NCI-H1092 (cell line): Measurements from ENCODE around the gene SDSL.

Experiments used
- DNase-seq: peaks from one replicate; lab custom pipeline; 2025; lab: John Stamatoyannopoulos, UW

SDSL gene

GRCh38 chr12:113420996-113421595, 1.1 kb upstream of the SDSL start:
- no peak for DNase-seq

GRCh38 chr12:113422886-113423669, 898 bp downstream of the SDSL start:
- no peak for DNase-seq

- no peak for DNase-seq
These were observed 2.3 kb downstream of the SDSL start for GRCh38 chr12:113424456-113424855.

- no peak for DNase-seq
These were observed 3.0 kb downstream of the SDSL start for GRCh38 chr12:113424915-113425823.

- no peak for DNase-seq
These were observed 3.8 kb downstream of the SDSL start for GRCh38 chr12:113425960-113426453.

- no peak for DNase-seq
These were observed 5.7 kb downstream of the SDSL start for GRCh38 chr12:113427882-113428281.

GRCh38 chr12:113428482-113428881, 6.3 kb downstream of the SDSL start:
- DNase-seq, result no peak

GRCh38 chr12:113432986-113433385, 10.8 kb downstream of the SDSL start:
- DNase-seq, result no peak

- DNase-seq, result no peak
These were observed 13.2 kb downstream of the SDSL start for GRCh38 chr12:113435367-113435766.

GRCh38 chr12:113436586-113436985, 14.4 kb downstream of the SDSL start:
- no peak for DNase-seq

- no peak for DNase-seq
These were observed 15.0 kb downstream of the SDSL start for GRCh38 chr12:113436993-113437728.

- no peak for DNase-seq
These were observed 15.5 kb downstream of the SDSL start for GRCh38 chr12:113437729-113438100.

- DNase-seq, result no peak
These were observed 16.5 kb downstream of the SDSL start for GRCh38 chr12:113438523-113439300.

GRCh38 chr12:113439301-113439597, 17.1 kb downstream of the SDSL start:
- no peak for DNase-seq

- no peak for DNase-seq
These were observed 17.4 kb downstream of the SDSL start for GRCh38 chr12:113439606-113440030.

GRCh38 chr12:113440336-113440735, 18.2 kb downstream of the SDSL start:
- DNase-seq, result no peak

- DNase-seq, result no peak
These were observed 19.0 kb downstream of the SDSL start for GRCh38 chr12:113440947-113441782.

- no peak for DNase-seq
These were observed 20.9 kb downstream of the SDSL start for GRCh38 chr12:113443030-113443539.

- DNase-seq, result no peak
These were observed 23.5 kb downstream of the SDSL start for GRCh38 chr12:113445544-113446171.

GRCh38 chr12:113448873-113449272, 26.7 kb downstream of the SDSL start:
- DNase-seq, result no peak
